ENCODE results near the gene GSG1L2. TPM values are rescaled to one million over a fixed set of nuclear protein-coding genes. Genes with fewer than 3 reads are reported as not detected.

GSG1L2 gene
- total RNA-seq, 2 experiments from 2014 or later: not detected

- Mint-ChIP-seq H3K4me1 (peaks cover 10% of the 10 kb centered on the region), H3K36me3 (ENCODE audit: low read depth) (no peaks in the 10 kb centered on the region), H3K27ac (no peak overlapping the region), H3K9me3 (no peaks in the 10 kb centered on the region), H3K4me3 (no peak overlapping the region), H3K27me3 (peaks cover 5% of the 10 kb centered on the region)
- CTCF ChIA-PET: no interaction called here
- DNase-seq: no peak
- POLR2A ChIA-PET: no interaction called here
Measured at GRCh38 chr17:9766970-9767369, 54.9 kb downstream of the GSG1L2 start.

DNA sequence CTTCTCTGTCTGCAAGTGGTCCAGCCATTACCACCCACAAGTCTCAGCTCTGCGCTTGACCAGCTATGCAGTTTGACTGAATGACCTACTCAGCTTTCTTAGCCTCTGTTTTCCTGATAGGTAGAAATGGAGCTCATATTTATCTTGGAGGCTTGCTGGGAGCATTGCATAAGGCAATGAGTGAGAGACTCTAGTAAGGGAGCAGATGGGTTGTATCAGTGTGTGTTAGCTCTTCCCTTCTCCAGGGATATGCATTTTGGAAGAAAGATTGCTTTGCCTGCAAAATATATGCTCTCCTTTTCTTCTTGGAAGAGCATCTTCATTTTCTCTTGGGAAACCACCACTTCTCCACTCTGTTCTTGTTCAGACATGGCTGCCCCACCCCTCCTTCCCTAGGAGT lies 56.6 kb downstream of the GSG1L2 start:
- POLR2A ChIA-PET: no interaction called here
- H3K4me3 Mint-ChIP-seq: no peak overlapping the region
- no peak for DNase-seq
- H3K4me1 Mint-ChIP-seq: peaks cover 10% of the 10 kb centered on the region
- no peaks in the 10 kb centered on the region for H3K36me3 Mint-ChIP-seq (ENCODE audit: low read depth)
- peaks cover 5% of the 10 kb centered on the region for H3K27me3 Mint-ChIP-seq
- no peaks in the 10 kb centered on the region for H3K9me3 Mint-ChIP-seq
- no peak overlapping the region for H3K27ac Mint-ChIP-seq
- CTCF ChIA-PET: no interaction called here

GRCh38 chr17:9763643-9764042 lies 58.2 kb downstream of the GSG1L2 start:
- DNase-seq: no peak
- peaks cover 5% of the 10 kb centered on the region for H3K27me3 Mint-ChIP-seq
- no peak overlapping the region for H3K27ac Mint-ChIP-seq
- H3K36me3 Mint-ChIP-seq (ENCODE audit: low read depth): no peaks in the 10 kb centered on the region
- CTCF ChIA-PET: no interaction called here
- H3K4me3 Mint-ChIP-seq: no peak overlapping the region
- peaks cover 10% of the 10 kb centered on the region for H3K4me1 Mint-ChIP-seq
- H3K9me3 Mint-ChIP-seq: no peaks in the 10 kb centered on the region
- POLR2A ChIA-PET: no interaction called here

- no peak overlapping the region for H3K27ac Mint-ChIP-seq
- H3K4me3 Mint-ChIP-seq: no peak overlapping the region
- no peak for DNase-seq
- peaks cover 5% of the 10 kb centered on the region for H3K27me3 Mint-ChIP-seq
- H3K36me3 Mint-ChIP-seq (ENCODE audit: low read depth): no peaks in the 10 kb centered on the region
- ChIA-PET POLR2A (no interaction called here), CTCF (interaction anchor here (1.0 kb wide), 1 partner anchor 8 kb away, joined by 3 read pairs; no protein-coding TSS in a partner anchor)
- H3K4me1 Mint-ChIP-seq: peaks cover 10% of the 10 kb centered on the region
- H3K9me3 Mint-ChIP-seq: no peaks in the 10 kb centered on the region
Measured at GRCh38 chr17:9760266-9760665, 61.6 kb downstream of the GSG1L2 start.

DNA sequence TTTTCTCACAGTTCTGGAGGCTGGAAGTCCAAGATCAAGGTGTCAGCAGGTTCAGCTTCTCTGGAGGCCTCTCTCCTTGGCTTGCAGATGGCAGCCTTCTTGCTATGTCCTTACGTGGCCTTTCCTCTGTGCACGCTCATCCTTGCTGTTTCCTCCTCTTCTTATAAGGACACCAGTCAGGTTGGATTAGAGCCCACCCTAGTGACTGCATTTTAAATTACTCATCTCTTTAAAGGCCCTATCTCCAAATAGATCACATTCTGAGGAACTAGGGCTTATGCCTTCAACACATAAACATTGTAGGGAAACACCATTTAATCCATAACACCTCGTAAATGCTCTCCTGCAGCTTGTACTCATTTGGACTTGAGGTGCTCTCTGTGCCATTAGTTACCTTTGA lies 66.8 kb downstream of the GSG1L2 start:
- Mint-ChIP-seq H3K27me3 (peaks cover 10% of the 10 kb centered on the region), H3K9me3 (no peaks in the 10 kb centered on the region), H3K27ac (no peak overlapping the region), H3K4me1 (no peaks in the 10 kb centered on the region), H3K4me3 (no peak overlapping the region), H3K36me3 (ENCODE audit: low read depth) (no peaks in the 10 kb centered on the region)
- POLR2A ChIA-PET: no interaction called here
- CTCF ChIA-PET: interaction anchor here (1.5 kb wide), 1 partner anchor 13 kb away, joined by 5 read pairs; no protein-coding TSS in a partner anchor
- no peak for DNase-seq

Other genes with a start within 250 kb of the GSG1L2 start
- gene STX8, start 246.3 kb downstream of the GSG1L2 start, total RNA-seq: 10 to 100 TPM; 76.6 to 76.7 TPM
- gene CFAP52, start 245.4 kb downstream of the GSG1L2 start, total RNA-seq: not detected
- gene USP43, start 176.6 kb downstream of the GSG1L2 start, total RNA-seq: under 1 TPM; 0.25 to 0.30 TPM
- gene DHRS7C, start 30.5 kb downstream of the GSG1L2 start, total RNA-seq: not detected
- gene GLP2R, start 3.8 kb upstream of the GSG1L2 start, total RNA-seq: not detected
- gene RCVRN, start 83.2 kb upstream of the GSG1L2 start, total RNA-seq: not detected

Measured in activated CD4-positive, alpha-beta memory T cell treated with anti-CD3 and anti-CD28 coated beads, Interleukin-2, amount 10 ng/mL, durations not matched to agents 7 days and 5 days (primary cell).